NCI-H1930 (cell line): ENCODE data around the gene CBX6.

Experiments used
- DNase-seq, 2 experiments: peaks; one replicate each; lab custom pipeline; 2025; lab: John Stamatoyannopoulos, UW

The CBX6 gene

GRCh38 chr22:38840129-38840528 lies 31.9 kb downstream of the CBX6 start:
- no peak for DNase-seq

- no peak for DNase-seq
These were observed 32.3 kb downstream of the CBX6 start for GRCh38 chr22:38839686-38840085.

- no peak for DNase-seq
These were observed 34.5 kb downstream of the CBX6 start for GRCh38 chr22:38837414-38837928.

- no peak for DNase-seq
These were observed 36.1 kb downstream of the CBX6 start for GRCh38 chr22:38835888-38836301.

- DNase-seq, result no peak
These were observed 37.0 kb downstream of the CBX6 start for GRCh38 chr22:38834991-38835390.

- no peak for DNase-seq
These were observed 37.6 kb downstream of the CBX6 start for GRCh38 chr22:38834215-38834953.

GRCh38 chr22:38833061-38833460 lies 39.0 kb downstream of the CBX6 start:
- DNase-seq, result no peak

- no peak for DNase-seq
These were observed 39.7 kb downstream of the CBX6 start for GRCh38 chr22:38832005-38832978.

GRCh38 chr22:38831166-38831945 lies 40.7 kb downstream of the CBX6 start:
- no peak for DNase-seq

GRCh38 chr22:38830845-38831108 lies 41.2 kb downstream of the CBX6 start:
- no peak for DNase-seq

GRCh38 chr22:38830026-38830844 lies 41.8 kb downstream of the CBX6 start:
- DNase-seq, result no peak

- DNase-seq, result no peak
These were observed 42.5 kb downstream of the CBX6 start for GRCh38 chr22:38829485-38829884.

- no peak for DNase-seq
These were observed 43.3 kb downstream of the CBX6 start for GRCh38 chr22:38828616-38829205.

GRCh38 chr22:38828191-38828590 lies 43.8 kb downstream of the CBX6 start:
- no peak for DNase-seq

GRCh38 chr22:38827510-38827909 lies 44.5 kb downstream of the CBX6 start:
- DNase-seq, result no peak

- DNase-seq, result no peak
These were observed 45.2 kb downstream of the CBX6 start for GRCh38 chr22:38826801-38827200.

- no peak for DNase-seq
These were observed 45.6 kb downstream of the CBX6 start for GRCh38 chr22:38826386-38826785.

GRCh38 chr22:38824585-38824984 lies 47.4 kb downstream of the CBX6 start:
- DNase-seq, result no peak

- no peak for DNase-seq
These were observed 48.4 kb downstream of the CBX6 start for GRCh38 chr22:38823637-38824036.

GRCh38 chr22:38823076-38823475 lies 48.9 kb downstream of the CBX6 start:
- no peak for DNase-seq

- DNase-seq, result no peak
These were observed 52.0 kb downstream of the CBX6 start for GRCh38 chr22:38820020-38820419.
